H9 (cell line): ENCODE measurements around the gene MSH3. TPM values are rescaled to one million over a fixed set of nuclear protein-coding genes. Genes with fewer than 3 reads are reported as not detected.

Source experiments
- DNase-seq: peaks from one replicate; pipeline ENCODE4 v3.0.0-alpha.2; 2017
- H2AFZ ChIP-seq: one replicate; pipeline ENCODE4 v1.6.1; 2013; ENCODE audit warnings: mild to moderate bottlenecking, low read length, control low read depth, moderate library complexity
- H2AK5ac ChIP-seq: 2 replicates; pipeline ENCODE4 v1.6.1; 2013; ENCODE audit warnings: low read length, control low read depth, mixed read lengths; ENCODE audit not compliant: insufficient read length
- H2BK120ac ChIP-seq: one replicate; pipeline ENCODE4 v1.6.1; 2013; ENCODE audit warnings: low read depth, mild to moderate bottlenecking, low read length, control low read depth, inconsistent platforms; ENCODE audit not compliant: poor library complexity, severe bottlenecking
- H2BK12ac ChIP-seq: 2 replicates; pipeline ENCODE4 v1.6.1; 2013; ENCODE audit warnings: low read length, control low read depth, mixed read lengths, low read depth; ENCODE audit not compliant: insufficient read length
- H2BK15ac ChIP-seq: 2 replicates; pipeline ENCODE4 v1.6.1; 2013; ENCODE audit warnings: low read depth, low read length, control low read depth
- H2BK20ac ChIP-seq: one replicate; pipeline ENCODE4 v1.6.1; 2013; ENCODE audit warnings: low read depth, mild to moderate bottlenecking, low read length, control low read depth, inconsistent platforms; ENCODE audit not compliant: poor library complexity, severe bottlenecking
- H2BK5ac ChIP-seq: 2 replicates; pipeline ENCODE4 v1.6.1; 2013; ENCODE audit warnings: low read length, control low read depth, mixed read lengths; ENCODE audit not compliant: insufficient read length
- H3K14ac ChIP-seq: 2 replicates; pipeline ENCODE4 v1.6.1; 2013; ENCODE audit warnings: low read length, control low read depth; ENCODE audit not compliant: insufficient read depth
- H3K18ac ChIP-seq: 2 replicates; pipeline ENCODE4 v1.6.1; 2013; ENCODE audit warnings: low read depth, mild to moderate bottlenecking, mixed read lengths, low read length, control low read depth; ENCODE audit not compliant: insufficient read length
- H3K23ac ChIP-seq: 2 replicates; pipeline ENCODE4 v1.6.1; 2013; ENCODE audit warnings: low read length, control low read depth, mixed read lengths, low read depth; ENCODE audit not compliant: insufficient read length
- H3K23me2 ChIP-seq: 2 replicates; pipeline ENCODE4 v1.6.1; 2013; ENCODE audit warnings: low read depth, mild to moderate bottlenecking, mixed read lengths, low read length, control low read depth; ENCODE audit not compliant: insufficient read length, poor library complexity, severe bottlenecking
- H3K27ac ChIP-seq: 2 replicates; pipeline ENCODE4 v1.5.1; 2013; ENCODE audit warnings: low read length, control low read depth, mixed read lengths, low read depth; ENCODE audit not compliant: insufficient read length
- H3K27me3 ChIP-seq: 2 replicates; pipeline ENCODE4 v1.6.1; 2013; ENCODE audit warnings: low read length, control low read depth, inconsistent platforms; ENCODE audit not compliant: insufficient read depth
- H3K4ac ChIP-seq: 2 replicates; pipeline ENCODE4 v1.6.1; 2013; ENCODE audit warnings: low read depth, mild to moderate bottlenecking, control low read depth, inconsistent platforms, low read length, moderate library complexity
- H3K4me1 ChIP-seq: 2 replicates; pipeline ENCODE4 v1.6.1; 2013; ENCODE audit warnings: low read length, control low read depth, inconsistent platforms; ENCODE audit not compliant: insufficient read depth
- H3K4me2 ChIP-seq: 2 replicates; pipeline ENCODE4 v1.6.1; 2013; ENCODE audit warnings: low read length, control low read depth, mixed read lengths; ENCODE audit not compliant: insufficient read length, insufficient read depth
- H3K56ac ChIP-seq: 2 replicates; pipeline ENCODE4 v1.6.1; 2013; ENCODE audit warnings: low read depth, mild to moderate bottlenecking, mixed read lengths, low read length, control low read depth; ENCODE audit not compliant: insufficient read length
- H3K79me1 ChIP-seq: 2 replicates; pipeline ENCODE4 v1.6.1; 2013; ENCODE audit warnings: low read depth, mild to moderate bottlenecking, moderate library complexity, low read length, control low read depth, inconsistent platforms; ENCODE audit not compliant: insufficient read depth, poor library complexity, severe bottlenecking
- H3K79me2 ChIP-seq: 2 replicates; pipeline ENCODE4 v1.6.1; 2013; ENCODE audit warnings: low read length, control low read depth, inconsistent platforms; ENCODE audit not compliant: insufficient read depth
- H3K9ac ChIP-seq: 2 replicates; pipeline ENCODE4 v1.6.1; 2013; ENCODE audit warnings: low read length, control low read depth, mixed read lengths; ENCODE audit not compliant: insufficient read length; ENCODE audit errors: extremely low read depth
- H3K9me3 ChIP-seq: one replicate; pipeline ENCODE4 v1.6.1; 2013; ENCODE audit warnings: low read depth, low read length, inconsistent platforms; ENCODE audit not compliant: control insufficient read depth
- H3T11ph ChIP-seq: one replicate; pipeline ENCODE4 v1.6.1; 2013; ENCODE audit warnings: mild to moderate bottlenecking, low read length, control low read depth, inconsistent platforms
- H4K20me1 ChIP-seq: one replicate; pipeline ENCODE4 v1.6.1; 2013; ENCODE audit not compliant: control insufficient read depth, insufficient read length, insufficient read depth
- H4K5ac ChIP-seq: 2 replicates; pipeline ENCODE4 v1.6.1; 2013; ENCODE audit warnings: low read depth, mild to moderate bottlenecking, mixed read lengths, low read length, control low read depth; ENCODE audit not compliant: insufficient read length
- H4K8ac ChIP-seq: replicated peaks from 2 replicates; pipeline ENCODE4 v1.6.1; 2013; ENCODE audit warnings: low read length, control low read depth, mixed read lengths, low read depth; ENCODE audit not compliant: insufficient read length
- H4K91ac ChIP-seq: 2 replicates; pipeline ENCODE4 v1.6.1; 2013; ENCODE audit warnings: low read depth, mild to moderate bottlenecking, moderate library complexity, mixed read lengths, low read length, control low read depth; ENCODE audit not compliant: insufficient read length
- H3K27ac Mint-ChIP-seq, 3 experiments: 2 replicates in 2 of 3; 3 replicates in 1 of 3; pipeline ENCODE4 v1.8.0; 2020 to 2021; ENCODE audit warnings: mixed read lengths in 3 of 3, mild to moderate bottlenecking in 1 of 3, moderate library complexity in 1 of 3
- H3K27me3 Mint-ChIP-seq: 2 replicates; pipeline ENCODE4 v1.8.0; 2021; ENCODE audit warnings: low read depth, mild to moderate bottlenecking, moderate library complexity, mixed read lengths
- H3K36me3 Mint-ChIP-seq, 3 experiments: 2 replicates in 2 of 3; 3 replicates in 1 of 3; pipeline ENCODE4 v1.8.0; 2020 to 2021; ENCODE audit warnings: low read depth in 3 of 3, mixed read lengths in 3 of 3; ENCODE audit not compliant: insufficient read depth in 1 of 3
- H3K4me1 Mint-ChIP-seq, 2 experiments: 2 replicates each; pipeline ENCODE4 v1.8.0; 2020; ENCODE audit warnings: mixed read lengths in 2 of 2
- H3K4me3 Mint-ChIP-seq, 2 experiments: 2 replicates in 1 of 2; 3 replicates in 1 of 2; pipeline ENCODE4 v1.8.0; 2020 to 2021; ENCODE audit warnings: mild to moderate bottlenecking in 2 of 2, mixed read lengths in 2 of 2, moderate library complexity in 1 of 2
- H3K9me3 Mint-ChIP-seq, 2 experiments: 2 replicates in 1 of 2; 3 replicates in 1 of 2; pipeline ENCODE4 v1.8.0; 2020; ENCODE audit warnings: mild to moderate bottlenecking in 2 of 2, mixed read lengths in 2 of 2, moderate library complexity in 1 of 2
- CTCF ChIP-seq: fragments of 200-600 bp; sonication (generic); conservative IDR thresholded peaks from 3 replicates; pipeline ENCODE4 v1.8.0; 2021; ENCODE audit warnings: antibody characterized with exemption, mild to moderate bottlenecking
- WGBS: extraction: QIAGEN DNeasy Blood & Tissue Kit; methylation state at CpG from one replicate; pipeline ENCODE4 v1.1.7; 2013; ENCODE audit warnings: missing lambda C conversion rate, low lambda C conversion rate, mixed read lengths; ENCODE audit not compliant: insufficient read length; ENCODE audit errors: extremely low coverage; 5-methylcytosine and 5-hydroxymethylcytosine counted together
- total RNA-seq: library from RNA; stranded (reverse); gene quantifications from 2 replicates; pipeline ENCODE4 v1.2.1, GENCODE V29; 2021

MSH3 gene
- total RNA-seq, 1 experiment from 2014 or later, result 17.3 TPM

GRCh38 chr5:80720181-80720580 lies 65.7 kb downstream of the MSH3 start:
- H3T11ph ChIP-seq, result no peak overlapping the region
- no peak overlapping the region for H2BK120ac ChIP-seq
- no peak overlapping the region for H2BK15ac ChIP-seq
- Mint-ChIP-seq H3K4me1 (no peaks in the 10 kb centered on the region), H3K27ac (no peak overlapping the region), H3K27me3 (no peaks in the 10 kb centered on the region), H3K9me3 (peaks cover 9 to 10% of the 10 kb centered on the region in 2 experiments), H3K4me3 (no peak overlapping the region), H3K36me3 (peaks cover 16 to 34% (median 29%) of the 10 kb centered on the region in 3 experiments)
- no peak overlapping the region for H2BK12ac ChIP-seq
- H3K4me1 ChIP-seq, result no peaks in the 10 kb centered on the region; the same call in 1 of the 2 replicates
- peaks cover 4% of the 10 kb centered on the region for H3K9me3 ChIP-seq
- H3K23ac ChIP-seq, result no peak overlapping the region
- H3K23me2 ChIP-seq, result no peaks in the 10 kb centered on the region
- no peak overlapping the region for H3K14ac ChIP-seq
- H3K27me3 ChIP-seq, result no peaks in the 10 kb centered on the region
- no peak overlapping the region for H3K18ac ChIP-seq
- no peak overlapping the region for H2AK5ac ChIP-seq
- no peak overlapping the region for H3K56ac ChIP-seq
- no peak overlapping the region for H2BK20ac ChIP-seq
- no peak for DNase-seq
- no peaks in the 10 kb centered on the region for H4K20me1 ChIP-seq
- H3K4ac ChIP-seq, result no peak overlapping the region
- no peak for TF ChIP-seq CTCF
- no peaks in the 10 kb centered on the region for H3K79me1 ChIP-seq
- no peak overlapping the region for H4K5ac ChIP-seq
- H3K9ac ChIP-seq, result no peak overlapping the region
- H3K79me2 ChIP-seq, result no peaks in the 10 kb centered on the region
- no peak overlapping the region for H4K8ac ChIP-seq
- H3K4me2 ChIP-seq, result no peak overlapping the region
- H3K27ac ChIP-seq, result no peak overlapping the region
- no peak overlapping the region for H2AFZ ChIP-seq
- WGBS, result no CpG with 5 or more reads among the region's 2 CpGs
- H4K91ac ChIP-seq, result no peak overlapping the region
- H2BK5ac ChIP-seq, result no peak overlapping the region
